Chondrocyte (in vitro differentiated cells): ENCODE results near the gene PRR18. TPM values are rescaled to one million over a fixed set of nuclear protein-coding genes. Genes with fewer than 3 reads are reported as not detected.

Experiments
- DNase-seq: peaks from one replicate; pipeline ENCODE4 v3.0.0; 2021; ENCODE audit warnings: mixed read lengths, low spot score
- H3K27ac Mint-ChIP-seq: one replicate; pipeline ENCODE4 v1.8.0; 2021; ENCODE audit warnings: mild to moderate bottlenecking, moderate library complexity, mixed read lengths; ENCODE audit not compliant: unreplicated experiment
- H3K27me3 Mint-ChIP-seq: 2 replicates; pipeline ENCODE4 v1.8.0; 2021; ENCODE audit warnings: low read depth, mixed read lengths
- H3K36me3 Mint-ChIP-seq: 2 replicates; pipeline ENCODE4 v1.8.0; 2021; ENCODE audit warnings: low read depth, mixed read lengths
- H3K4me1 Mint-ChIP-seq: 2 replicates; pipeline ENCODE4 v1.8.0; 2021; ENCODE audit warnings: low read depth, mild to moderate bottlenecking, mixed read lengths
- H3K4me3 Mint-ChIP-seq: one replicate; pipeline ENCODE4 v1.8.0; 2021; ENCODE audit warnings: mild to moderate bottlenecking, moderate library complexity, mixed read lengths; ENCODE audit not compliant: unreplicated experiment
- H3K9me3 Mint-ChIP-seq: 2 replicates; pipeline ENCODE4 v1.8.0; 2021; ENCODE audit warnings: low read depth, mixed read lengths
- CTCF ChIP-seq: fragments of 200-600 bp; sonication (generic); IDR thresholded peaks from 2 replicates; pipeline ENCODE4 v1.5.0; 2021; ENCODE audit warnings: antibody characterized with exemption, mild to moderate bottlenecking, moderate library complexity
- total RNA-seq: library from RNA; stranded (reverse); gene quantifications from 3 replicates; pipeline ENCODE4 v1.2.1, GENCODE V29; 2021

The PRR18 gene
- total RNA-seq, 1 donor from 2014 or later, result 0.70 TPM

DNA sequence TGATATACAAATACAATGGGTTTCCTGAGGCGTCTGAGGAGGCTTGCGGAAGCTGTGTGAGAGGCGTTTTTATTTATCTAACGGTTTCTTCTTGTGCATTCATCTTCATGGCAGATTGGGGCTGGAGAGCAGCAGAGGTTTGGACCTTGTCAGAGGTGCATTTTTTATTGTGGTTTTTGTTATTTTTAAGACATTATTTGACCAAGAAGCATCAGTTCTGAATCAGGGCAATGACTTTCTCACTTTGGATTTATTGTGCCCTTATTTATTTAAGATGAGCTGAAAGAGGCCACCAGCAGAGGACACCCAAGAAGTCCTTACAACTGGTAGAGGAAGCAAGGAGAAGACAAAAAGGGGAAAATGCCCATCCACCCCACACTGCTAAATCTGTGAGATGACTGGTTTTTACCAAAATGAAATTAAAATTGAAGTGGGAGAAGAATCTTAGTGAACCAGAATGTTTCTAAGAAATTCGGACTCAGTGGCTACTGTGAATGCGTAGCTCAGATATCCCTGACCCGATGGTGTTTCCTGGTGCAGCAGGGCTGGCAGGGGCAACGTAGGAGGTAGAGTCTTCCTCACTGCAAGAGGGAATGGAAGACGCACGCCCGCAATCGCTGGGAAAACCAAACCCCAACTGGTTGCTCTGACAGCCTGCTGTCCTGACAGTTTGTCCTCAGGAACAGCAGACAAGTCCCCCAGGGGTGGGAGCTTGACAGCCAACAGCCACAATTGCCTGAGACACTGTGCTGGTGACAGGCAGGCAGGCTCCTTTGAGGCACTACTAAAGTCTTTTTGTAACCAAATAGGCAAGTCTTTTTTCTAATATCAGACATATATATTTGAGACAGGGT, 14.2 kb downstream of the PRR18 start:
- TF ChIP-seq CTCF, result no peak
- H3K4me1 Mint-ChIP-seq, result no peaks in the 10 kb centered on the region
- DNase-seq, result no peak
- H3K27me3 Mint-ChIP-seq, result peaks cover 72% of the 10 kb centered on the region
- H3K27ac Mint-ChIP-seq, result no peak overlapping the region
- no peak overlapping the region for H3K4me3 Mint-ChIP-seq
- H3K36me3 Mint-ChIP-seq, result peaks cover 4% of the 10 kb centered on the region
- peaks cover 6% of the 10 kb centered on the region for H3K9me3 Mint-ChIP-seq

GRCh38 chr6:166289207-166290060, 18.8 kb downstream of the PRR18 start:
- Mint-ChIP-seq H3K27me3 (peaks cover 54% of the 10 kb centered on the region), H3K36me3 (peaks cover 2% of the 10 kb centered on the region), H3K4me1 (no peaks in the 10 kb centered on the region), H3K27ac (no peak overlapping the region), H3K4me3 (no peak overlapping the region), H3K9me3 (no peaks in the 10 kb centered on the region)
- no peak for DNase-seq
- TF ChIP-seq CTCF, result no peak

DNA sequence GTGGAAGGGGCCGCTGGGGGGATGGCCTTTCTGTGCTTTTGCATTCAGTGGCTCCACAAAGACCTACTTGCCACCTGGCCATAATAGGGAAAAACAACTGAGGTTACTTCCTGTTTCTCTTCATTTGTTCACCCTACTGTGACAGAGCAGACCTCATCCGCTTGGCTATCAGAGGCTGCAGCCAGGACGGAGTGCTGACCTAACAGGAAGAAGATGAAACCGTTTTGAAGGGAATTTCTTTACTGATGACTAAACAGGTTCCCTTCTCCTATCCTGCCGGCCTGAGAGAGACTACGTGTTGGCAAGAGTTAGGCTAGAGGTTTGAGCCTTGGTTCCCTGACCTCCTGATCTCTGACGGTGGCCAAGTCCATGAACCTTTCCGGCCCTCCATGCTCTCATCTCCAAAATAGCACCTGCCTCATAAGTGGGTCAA, 21.3 kb downstream of the PRR18 start:
- H3K27me3 Mint-ChIP-seq, result peaks cover 62% of the 10 kb centered on the region
- no peak for DNase-seq
- no peaks in the 10 kb centered on the region for H3K4me1 Mint-ChIP-seq
- H3K36me3 Mint-ChIP-seq, result peaks cover 2% of the 10 kb centered on the region
- no peaks in the 10 kb centered on the region for H3K9me3 Mint-ChIP-seq
- H3K4me3 Mint-ChIP-seq, result no peak overlapping the region
- H3K27ac Mint-ChIP-seq, result no peak overlapping the region
- TF ChIP-seq CTCF, result no peak

DNA sequence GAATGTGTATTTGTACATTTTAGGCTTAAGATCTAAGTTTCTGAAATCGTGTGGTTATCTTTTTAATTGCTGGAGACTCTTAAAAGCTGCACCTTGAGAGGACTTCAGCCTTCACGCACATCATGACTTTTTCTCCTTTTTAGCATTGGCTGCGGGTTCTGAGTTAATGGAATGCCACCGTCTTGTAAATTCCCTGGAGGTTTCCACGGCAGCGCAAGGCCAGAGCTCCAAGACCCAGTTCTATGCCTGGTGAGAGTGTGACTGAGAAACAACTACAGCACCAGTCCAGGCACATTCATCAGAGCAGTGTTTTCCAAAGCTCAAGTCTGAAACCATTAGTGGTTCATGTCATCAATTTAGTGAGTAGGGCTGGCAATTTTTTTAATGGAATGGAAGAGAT, 23.0 kb downstream of the PRR18 start:
- H3K4me3 Mint-ChIP-seq, result no peak overlapping the region
- no peak for DNase-seq
- H3K9me3 Mint-ChIP-seq, result no peaks in the 10 kb centered on the region
- no peaks in the 10 kb centered on the region for H3K4me1 Mint-ChIP-seq
- no peak for TF ChIP-seq CTCF
- no peak overlapping the region for H3K27ac Mint-ChIP-seq
- H3K36me3 Mint-ChIP-seq, result no peaks in the 10 kb centered on the region
- peaks cover 64% of the 10 kb centered on the region for H3K27me3 Mint-ChIP-seq

- Mint-ChIP-seq H3K9me3 (no peaks in the 10 kb centered on the region), H3K4me1 (no peaks in the 10 kb centered on the region), H3K4me3 (no peak overlapping the region), H3K27ac (no peak overlapping the region), H3K36me3 (no peaks in the 10 kb centered on the region), H3K27me3 (peaks cover 62% of the 10 kb centered on the region)
- no peak for DNase-seq
- TF ChIP-seq CTCF, result no peak
Observed at GRCh38 chr6:166284640-166285039, 23.6 kb downstream of the PRR18 start.
